Panc1 (cell line): ENCODE measurements around the gene ZNF74. TPM values are rescaled to one million over a fixed set of nuclear protein-coding genes. Genes with fewer than 3 reads are reported as not detected.

Experiments used
- ATAC-seq: fragments of 200-7000 bp; cut with Tn5 transposase; 2 replicates; pipeline ENCODE4 v1.9.1; 2020; ENCODE audit warnings: mild to moderate bottlenecking, moderate library complexity
- BruUV-seq: library from RNA; stranded (reverse); fragments of 400-500 nt; replicated peaks from 2 replicates; lab custom pipeline; 2021; lab: Mats Ljungman, UMichigan
- CTCF ChIA-PET: fragments of 300-600 bp; sonication (Branson Sonifier 250); formaldehyde crosslinking; loops from one replicate; lab custom pipeline; 2022; ENCODE audit warnings: antibody characterized with exemption; lab: Charles Lee
- POLR2A ChIA-PET: fragments of 300-600 bp; sonication (Branson Sonifier 250); formaldehyde crosslinking; loops from one replicate; lab custom pipeline; 2022; ENCODE audit warnings: antibody characterized with exemption; lab: Charles Lee
- DNase-seq: peaks from one replicate; pipeline ENCODE4 v3.0.0-alpha.2; 2010; ENCODE audit warnings: low read depth, low spot score
- H3K27ac ChIP-seq: 2 replicates; pipeline ENCODE4 v1.5.1; 2011; ENCODE audit warnings: mild to moderate bottlenecking, low read length, inconsistent platforms
- H3K27me3 ChIP-seq: fragments of 200-500 bp; sonication (Bioruptor generic); 2 replicates; pipeline ENCODE4 v1.6.0; 2014; ENCODE audit warnings: low read length, inconsistent platforms; ENCODE audit not compliant: control insufficient read depth, insufficient read depth
- H3K36me3 ChIP-seq: fragments of 200-500 bp; sonication (Bioruptor generic); 2 replicates; pipeline ENCODE4 v1.5.1; 2014; ENCODE audit warnings: inconsistent platforms, mild to moderate bottlenecking, low read length, moderate library complexity; ENCODE audit not compliant: control insufficient read depth, insufficient read depth
- H3K4me1 ChIP-seq: 2 replicates; pipeline ENCODE4 v1.5.1; 2011; ENCODE audit warnings: inconsistent platforms, mild to moderate bottlenecking, low read length, moderate library complexity; ENCODE audit not compliant: control insufficient read depth, insufficient read depth
- H3K4me3 ChIP-seq, 2 experiments: 2 replicates each; pipeline ENCODE4 v1.5.1; 2011 to 2012; ENCODE audit warnings: low read depth in 2 of 2, low read length in 2 of 2, mild to moderate bottlenecking in 2 of 2, inconsistent platforms in 1 of 2, moderate library complexity in 1 of 2
- H3K9me3 ChIP-seq: fragments of 200-500 bp; sonication (Bioruptor generic); 2 replicates; pipeline ENCODE4 v1.5.1; 2014; ENCODE audit warnings: low read depth, mild to moderate bottlenecking, inconsistent platforms, low read length, moderate library complexity; ENCODE audit not compliant: control insufficient read depth, insufficient read depth
- POLR2AphosphoS5 ChIP-seq: IDR thresholded peaks from 2 replicates; pipeline ENCODE4 v1.6.1; 2012; ENCODE audit warnings: mild to moderate bottlenecking, low read depth, low read length, moderate library complexity
- REST ChIP-seq, 2 experiments: IDR thresholded peaks; 2 replicates each; pipeline ENCODE4 v1.6.1; 2011 to 2012; ENCODE audit warnings: low read depth in 2 of 2, control low read depth in 1 of 2, low read length in 1 of 2, mild to moderate bottlenecking in 1 of 2, moderate library complexity in 1 of 2; ENCODE audit not compliant: insufficient read depth in 1 of 2
- SIN3A ChIP-seq: IDR thresholded peaks from 2 replicates; pipeline ENCODE4 v1.6.1; 2012; ENCODE audit warnings: low read depth, mild to moderate bottlenecking, low read length, moderate library complexity, borderline replicate concordance; ENCODE audit not compliant: insufficient read depth
- TCF7L2 ChIP-seq: IDR thresholded peaks from 2 replicates; pipeline ENCODE4 v1.6.1; 2011; ENCODE audit warnings: mild to moderate bottlenecking, low read depth, low read length, inconsistent platforms
- in situ Hi-C: cut with HindIII; loops from 2 replicates; pipeline ENCODE4 v1.10.0; 2016; ENCODE audit warnings: low sequenced_read_pairs, low pct_unique_long_range_greater_than_20kb
- intact Hi-C: fragments of 100-400 bp; cut with micrococcal nuclease; formaldehyde crosslinking; loops from one replicate; pipeline ENCODE4 v1.10.0; 2022; ENCODE audit not compliant: unreplicated experiment
- total RNA-seq: library from RNA; stranded (reverse); gene quantifications from one replicate; pipeline ENCODE4 v1.2.1, GENCODE V29; 2021; ENCODE audit not compliant: unreplicated experiment
- TF ChIP-seq, protein P1 (sequence below): fragments of 450-650 bp; IDR thresholded peaks from 2 replicates; pipeline ENCODE4 v1.5.1; 2017; ENCODE audit warnings: mild to moderate bottlenecking

Gene ZNF74
- total RNA-seq, 1 experiment from 2014 or later: 13.2 TPM

DNA sequence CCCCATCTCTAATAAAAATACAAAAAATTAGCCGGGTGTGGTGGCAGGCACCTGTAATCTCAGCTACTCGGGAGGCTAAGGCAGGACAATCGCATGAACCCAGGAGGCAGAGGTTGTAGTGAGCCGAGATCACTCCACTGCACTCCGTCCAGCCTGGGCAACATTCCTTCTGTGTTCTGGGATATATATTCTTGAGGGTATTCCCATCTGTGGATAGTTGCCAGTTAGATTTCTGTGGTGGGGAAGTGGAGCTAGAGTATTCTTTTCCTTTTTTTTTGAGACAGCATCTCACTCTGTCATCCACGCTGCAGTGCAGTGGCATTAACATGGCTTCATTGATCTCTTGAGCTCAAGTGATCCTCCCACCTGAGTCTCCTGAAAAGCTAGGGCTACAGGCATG is 9.1 kb upstream of the ZNF74 start:
- in situ Hi-C loops (no loop called here), intact Hi-C loops (no loop called here)
- no peak for ATAC-seq
- H3K36me3 ChIP-seq: no peaks in the 10 kb centered on the region
- BruUV-seq: no TSS peak
- TF ChIP-seq, protein P1, sequence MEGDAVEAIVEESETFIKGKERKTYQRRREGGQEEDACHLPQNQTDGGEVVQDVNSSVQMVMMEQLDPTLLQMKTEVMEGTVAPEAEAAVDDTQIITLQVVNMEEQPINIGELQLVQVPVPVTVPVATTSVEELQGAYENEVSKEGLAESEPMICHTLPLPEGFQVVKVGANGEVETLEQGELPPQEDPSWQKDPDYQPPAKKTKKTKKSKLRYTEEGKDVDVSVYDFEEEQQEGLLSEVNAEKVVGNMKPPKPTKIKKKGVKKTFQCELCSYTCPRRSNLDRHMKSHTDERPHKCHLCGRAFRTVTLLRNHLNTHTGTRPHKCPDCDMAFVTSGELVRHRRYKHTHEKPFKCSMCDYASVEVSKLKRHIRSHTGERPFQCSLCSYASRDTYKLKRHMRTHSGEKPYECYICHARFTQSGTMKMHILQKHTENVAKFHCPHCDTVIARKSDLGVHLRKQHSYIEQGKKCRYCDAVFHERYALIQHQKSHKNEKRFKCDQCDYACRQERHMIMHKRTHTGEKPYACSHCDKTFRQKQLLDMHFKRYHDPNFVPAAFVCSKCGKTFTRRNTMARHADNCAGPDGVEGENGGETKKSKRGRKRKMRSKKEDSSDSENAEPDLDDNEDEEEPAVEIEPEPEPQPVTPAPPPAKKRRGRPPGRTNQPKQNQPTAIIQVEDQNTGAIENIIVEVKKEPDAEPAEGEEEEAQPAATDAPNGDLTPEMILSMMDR: no peak
- H3K4me3 ChIP-seq: no peak overlapping the region
- no peak for DNase-seq
- H3K4me1 ChIP-seq: no peaks in the 10 kb centered on the region
- no peaks in the 10 kb centered on the region for H3K27me3 ChIP-seq
- ChIA-PET POLR2A (no interaction called here), CTCF (no interaction called here)
- no peaks in the 10 kb centered on the region for H3K9me3 ChIP-seq
- H3K27ac ChIP-seq: no peak overlapping the region

DNA sequence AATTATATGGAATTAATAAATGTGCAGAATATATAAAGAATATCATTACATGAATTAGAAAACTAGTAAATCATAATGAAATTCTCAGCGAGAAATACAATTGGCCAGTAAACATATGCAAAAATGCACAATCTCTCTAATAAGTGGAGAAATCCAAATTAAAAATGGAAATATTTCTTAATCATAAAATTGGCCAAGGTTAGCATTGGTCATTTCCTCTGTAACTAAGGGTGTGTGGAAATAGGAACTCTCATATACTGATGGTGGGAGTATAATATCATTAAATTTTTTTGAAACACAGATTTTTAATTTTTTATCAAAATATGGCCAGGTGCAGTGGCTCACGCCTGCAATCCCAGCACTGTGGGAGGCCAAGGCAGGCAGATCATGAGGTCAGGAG is 7.6 kb upstream of the ZNF74 start:
- Histone ChIP-seq H3K9me3 (no peaks in the 10 kb centered on the region), H3K27me3 (no peaks in the 10 kb centered on the region), H3K36me3 (no peaks in the 10 kb centered on the region), H3K27ac (no peak overlapping the region), H3K4me3 (no peak overlapping the region), H3K4me1 (no peaks in the 10 kb centered on the region)
- ATAC-seq (no peak), DNase-seq (no peak)
- no TSS peak for BruUV-seq
- CTCF ChIA-PET: no interaction called here
- POLR2A ChIA-PET: no interaction called here
- intact Hi-C loops: no loop called here
- in situ Hi-C loops: no loop called here
- no peak for TF ChIP-seq REST (IDR thresholded peaks at IDR 0.05; ENCODE audit: insufficient read depth in 1 of 2, low read depth in 2 of 2, low read length in 1 of 2)
- TF ChIP-seq, protein P1: no peak
- no peak for TF ChIP-seq POLR2AphosphoS5
- no peak for TF ChIP-seq TCF7L2

- ATAC-seq (no peak), DNase-seq (no peak)
- H3K9me3 ChIP-seq: no peaks in the 10 kb centered on the region
- H3K36me3 ChIP-seq: no peaks in the 10 kb centered on the region
- ChIA-PET CTCF (no interaction called here), POLR2A (no interaction called here)
- no TSS peak for BruUV-seq
- TF ChIP-seq POLR2AphosphoS5 (no peak), TCF7L2 (no peak), SIN3A (no peak), REST (IDR thresholded peaks at IDR 0.05; ENCODE audit: insufficient read depth in 1 of 2, low read depth in 2 of 2, low read length in 1 of 2) (no peak)
- TF ChIP-seq, protein P1: no peak
- no peak overlapping the region for H3K4me3 ChIP-seq
- in situ Hi-C loops: no loop called here
- no peak overlapping the region for H3K27ac ChIP-seq
- no peaks in the 10 kb centered on the region for H3K27me3 ChIP-seq
- intact Hi-C loops: no loop called here
- no peaks in the 10 kb centered on the region for H3K4me1 ChIP-seq
Measured at GRCh38 chr22:20386972-20387371, 7.0 kb upstream of the ZNF74 start.
